Omental fat pad (tissue), 4 donors: Measurements from ENCODE around the gene KIRREL3. TPM values are rescaled to one million over a fixed set of nuclear protein-coding genes. Genes with fewer than 3 reads are reported as not detected.

Source experiments
- ATAC-seq: fragments of 150-250 bp; one replicate; pipeline ENCODE4 v1.9.1; 2016; ENCODE audit warnings: mild to moderate bottlenecking, moderate library complexity; ENCODE audit not compliant: low FRiP score
- DNase-seq: peaks from one replicate; pipeline ENCODE4 v3.0.0-alpha.2; 2019; ENCODE audit warnings: low spot score
- CTCF ChIP-seq, 3 donors: fragments of 450-650 bp; IDR thresholded peaks; one replicate each; pipeline ENCODE4 v1.5.1; 2016 to 2017; ENCODE audit warnings: antibody characterized with exemption in 3 of 3, mild to moderate bottlenecking in 3 of 3, moderate library complexity in 2 of 3
- total RNA-seq, 4 donors: library from RNA; depleted of rRNA; stranded (reverse); fragments of >200 nt; gene quantifications; one replicate each; pipeline ENCODE4 v1.1.0, GENCODE V29; 2016

KIRREL3 gene
- total RNA-seq, 4 donors from 2014 or later: 0.09 to 0.60 TPM; not detected in 2

GRCh38 chr11:126645186-126645585, 355.4 kb downstream of the KIRREL3 start:
- no peak for ATAC-seq
- no peak for DNase-seq
- no peak for TF ChIP-seq CTCF (IDR thresholded peaks at IDR 0.05)

- ATAC-seq (no peak), DNase-seq (no peak)
- no peak for TF ChIP-seq CTCF (IDR thresholded peaks at IDR 0.05)
Measured at GRCh38 chr11:126640186-126640585, 360.4 kb downstream of the KIRREL3 start.

- ATAC-seq (no peak), DNase-seq (no peak)
- no peak for TF ChIP-seq CTCF (IDR thresholded peaks at IDR 0.05)
Measured at GRCh38 chr11:126639692-126640091, 360.9 kb downstream of the KIRREL3 start.

GRCh38 chr11:126638648-126639047, 361.9 kb downstream of the KIRREL3 start:
- DNase-seq (no peak), ATAC-seq (no peak)
- no peak for TF ChIP-seq CTCF (IDR thresholded peaks at IDR 0.05)

- no peak for ATAC-seq
- no peak for TF ChIP-seq CTCF (IDR thresholded peaks at IDR 0.05)
- DNase-seq: no peak
Measured at GRCh38 chr11:126637795-126638175, 362.8 kb downstream of the KIRREL3 start.

GRCh38 chr11:126636911-126637794, 363.4 kb downstream of the KIRREL3 start:
- TF ChIP-seq CTCF (IDR thresholded peaks at IDR 0.05): no peak
- ATAC-seq (peak; percentile 51), DNase-seq (no peak)

- no peak for TF ChIP-seq CTCF (IDR thresholded peaks at IDR 0.05)
- ATAC-seq (no peak), DNase-seq (no peak)
Measured at GRCh38 chr11:126635511-126635910, 365.1 kb downstream of the KIRREL3 start.
